Suprapubic skin (tissue), 4 donors: Measurements from ENCODE around the gene PPIE. TPM values are rescaled to one million over a fixed set of nuclear protein-coding genes. Genes with fewer than 3 reads are reported as not detected.

Source experiments
- DNase-seq, 2 donors: peaks; one replicate each; pipeline ENCODE4 v3.0.0-alpha.2; 2019; ENCODE audit warnings: low spot score in 2 of 2
- H3K27ac ChIP-seq: fragments of 200-600 bp; sonication (generic); one replicate; pipeline ENCODE4 v1.5.1; 2019
- H3K27me3 ChIP-seq: fragments of 200-600 bp; sonication (generic); one replicate; pipeline ENCODE4 v1.5.1; 2019
- H3K36me3 ChIP-seq: fragments of 200-600 bp; sonication (generic); one replicate; pipeline ENCODE4 v1.5.1; 2019
- H3K4me1 ChIP-seq: fragments of 200-600 bp; sonication (generic); one replicate; pipeline ENCODE4 v1.5.1; 2019
- H3K4me3 ChIP-seq: fragments of 200-600 bp; sonication (generic); one replicate; pipeline ENCODE4 v1.5.1; 2019; ENCODE audit warnings: mild to moderate bottlenecking
- H3K9me3 ChIP-seq: fragments of 200-600 bp; sonication (generic); one replicate; pipeline ENCODE4 v1.5.1; 2019
- EP300 ChIP-seq: sonication (generic); formaldehyde crosslinking; IDR thresholded peaks from one replicate; pipeline ENCODE4 v1.6.1; 2017; ENCODE audit warnings: antibody characterized with exemption
- POLR2A ChIP-seq, 2 donors: fragments of 450-650 bp; IDR thresholded peaks; one replicate each; pipeline ENCODE4 v1.6.1; 2017; ENCODE audit warnings: antibody characterized with exemption in 2 of 2, mild to moderate bottlenecking in 2 of 2, moderate library complexity in 2 of 2
- POLR2AphosphoS5 ChIP-seq, 3 donors: sonication (generic); formaldehyde crosslinking; IDR thresholded peaks; one replicate each; pipeline ENCODE4 v1.6.1; 2017; ENCODE audit warnings: antibody characterized with exemption in 3 of 3
- WGBS: methylation state at CpG from one replicate; pipeline ENCODE4 v1.1.5; 2018; 5-methylcytosine and 5-hydroxymethylcytosine counted together
- total RNA-seq, 4 donors: library from RNA; depleted of rRNA; stranded (reverse); fragments of >200 nt; gene quantifications; one replicate each; pipeline ENCODE4 v1.1.0, GENCODE V29; 2016
- TF ChIP-seq, protein P1 (sequence below), 2 donors: fragments of 200-600 bp in 1 of 2; fragments of 450-650 bp in 1 of 2; sonication (generic) in 1 of 2; IDR thresholded peaks; one replicate each; pipeline ENCODE4 v1.5.1; 2016 to 2019; ENCODE audit warnings: antibody characterized with exemption in 2 of 2, mild to moderate bottlenecking in 1 of 2, moderate library complexity in 1 of 2

The PPIE gene
- total RNA-seq, 4 donors from 2014 or later, result 27.0 to 40.6 (median 28.5) TPM

DNA sequence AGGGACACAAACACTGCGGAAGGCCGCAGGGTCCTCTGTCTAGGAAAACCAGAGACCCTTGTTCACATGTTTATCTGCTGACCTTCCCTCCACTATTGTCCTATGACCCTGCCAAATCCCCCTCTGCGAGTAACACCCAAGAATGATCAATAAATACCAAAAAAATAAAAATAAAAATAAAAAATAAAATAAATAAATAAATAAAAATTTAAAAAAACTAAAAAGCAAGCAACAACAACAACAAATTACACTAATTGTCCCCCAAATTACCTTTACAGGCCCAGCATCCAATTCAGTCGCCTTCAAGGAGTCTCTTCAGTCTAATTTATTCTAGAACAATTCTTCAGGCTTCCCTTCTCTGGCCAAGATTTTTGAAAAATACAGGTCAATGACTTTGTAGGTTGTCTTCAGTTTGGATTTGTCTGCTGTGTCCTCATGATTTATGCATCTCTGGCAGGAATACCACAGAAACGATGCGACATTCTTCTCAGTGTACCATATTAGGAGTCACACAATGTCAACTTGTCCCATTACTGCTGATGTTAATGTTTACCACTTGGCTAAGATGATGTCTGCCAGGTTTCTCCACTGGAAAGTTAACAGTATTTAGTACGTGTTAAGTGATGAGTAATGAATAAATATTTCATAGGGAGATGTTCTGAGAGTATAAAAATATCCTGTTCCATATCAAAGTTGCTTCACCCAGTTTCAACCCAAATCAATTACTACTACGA is 70.3 kb downstream of the PPIE start:
- Histone ChIP-seq H3K4me1 (no peaks in the 10 kb centered on the region), H3K4me3 (no peak overlapping the region), H3K36me3 (no peaks in the 10 kb centered on the region), H3K9me3 (no peaks in the 10 kb centered on the region), H3K27ac (no peak overlapping the region), H3K27me3 (no peaks in the 10 kb centered on the region)
- TF ChIP-seq POLR2AphosphoS5 (IDR thresholded peaks at IDR 0.05) (no peak), EP300 (no peak), POLR2A (IDR thresholded peaks at IDR 0.05) (no peak)
- TF ChIP-seq, protein P1, sequence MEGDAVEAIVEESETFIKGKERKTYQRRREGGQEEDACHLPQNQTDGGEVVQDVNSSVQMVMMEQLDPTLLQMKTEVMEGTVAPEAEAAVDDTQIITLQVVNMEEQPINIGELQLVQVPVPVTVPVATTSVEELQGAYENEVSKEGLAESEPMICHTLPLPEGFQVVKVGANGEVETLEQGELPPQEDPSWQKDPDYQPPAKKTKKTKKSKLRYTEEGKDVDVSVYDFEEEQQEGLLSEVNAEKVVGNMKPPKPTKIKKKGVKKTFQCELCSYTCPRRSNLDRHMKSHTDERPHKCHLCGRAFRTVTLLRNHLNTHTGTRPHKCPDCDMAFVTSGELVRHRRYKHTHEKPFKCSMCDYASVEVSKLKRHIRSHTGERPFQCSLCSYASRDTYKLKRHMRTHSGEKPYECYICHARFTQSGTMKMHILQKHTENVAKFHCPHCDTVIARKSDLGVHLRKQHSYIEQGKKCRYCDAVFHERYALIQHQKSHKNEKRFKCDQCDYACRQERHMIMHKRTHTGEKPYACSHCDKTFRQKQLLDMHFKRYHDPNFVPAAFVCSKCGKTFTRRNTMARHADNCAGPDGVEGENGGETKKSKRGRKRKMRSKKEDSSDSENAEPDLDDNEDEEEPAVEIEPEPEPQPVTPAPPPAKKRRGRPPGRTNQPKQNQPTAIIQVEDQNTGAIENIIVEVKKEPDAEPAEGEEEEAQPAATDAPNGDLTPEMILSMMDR (IDR thresholded peaks at IDR 0.05), result no peak
- no peak for DNase-seq
- 72% methylated on average over 8 of the region's 8 CpGs for WGBS

DNA sequence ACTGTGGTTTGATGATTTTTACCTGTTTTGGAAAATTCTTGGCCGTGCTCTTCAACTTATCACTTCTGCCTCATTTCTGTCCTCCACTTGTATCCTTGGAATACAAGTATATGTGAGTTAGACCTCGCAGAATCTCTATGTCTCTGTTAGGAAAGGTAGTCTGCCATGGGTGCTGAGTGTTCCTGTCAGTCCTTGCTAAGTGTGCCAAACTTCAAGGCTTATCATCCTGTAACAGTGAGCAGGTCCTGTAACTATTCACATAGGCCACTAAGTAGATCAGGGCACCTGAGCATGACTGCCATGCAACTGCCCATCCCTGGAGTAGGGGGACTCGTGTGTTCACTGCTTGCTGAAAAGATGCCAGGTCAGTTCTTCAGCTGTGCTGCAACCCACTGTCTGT is 74.2 kb downstream of the PPIE start:
- TF ChIP-seq EP300, result no peak
- no peak for TF ChIP-seq POLR2A (IDR thresholded peaks at IDR 0.05)
- no peak for TF ChIP-seq POLR2AphosphoS5 (IDR thresholded peaks at IDR 0.05)
- TF ChIP-seq, protein P1 (IDR thresholded peaks at IDR 0.05), result no peak
- 93% methylated on average over 3 of the region's 3 CpGs for WGBS
- no peak overlapping the region for H3K27ac ChIP-seq
- H3K4me3 ChIP-seq, result no peak overlapping the region
- no peak for DNase-seq
- no peaks in the 10 kb centered on the region for H3K27me3 ChIP-seq
- H3K36me3 ChIP-seq, result no peaks in the 10 kb centered on the region
- H3K9me3 ChIP-seq, result no peaks in the 10 kb centered on the region
- H3K4me1 ChIP-seq, result peaks cover 12% of the 10 kb centered on the region

Other genes with a start within 250 kb of the PPIE start
- gene BMP8A, start 247.2 kb upstream of the PPIE start, total RNA-seq, result 1 to 10 TPM in 1 of 4 donors, under 1 TPM in 1, not detected in 2; 0.38 to 1.7 TPM
- gene PABPC4, start 162.1 kb upstream of the PPIE start, total RNA-seq, result 100 to 1,000 TPM; 133 to 187 (median 144) TPM
- 1 to 10 TPM; 1.3 to 3.0 (median 1.8) TPM for gene HEYL, start 99.2 kb upstream of the PPIE start, total RNA-seq
- gene NT5C1A, start 66.8 kb upstream of the PPIE start, total RNA-seq, result not detected
- gene HPCAL4, start 47.4 kb upstream of the PPIE start, total RNA-seq, result under 1 TPM in 1 of 4 donors, not detected in 3; 0.55 TPM
- 10 to 100 TPM in 1 of 4 donors, 1 to 10 TPM in 1, under 1 TPM in 2; 0.45 to 10.1 (median 1.6) TPM for gene OXCT2, start 32.5 kb downstream of the PPIE start, total RNA-seq
- 1 to 10 TPM in 3 of 4 donors, under 1 TPM in 1; 0.83 to 3.5 (median 2.1) TPM for gene BMP8B, start 50.0 kb downstream of the PPIE start, total RNA-seq
- gene TRIT1, start 144.6 kb downstream of the PPIE start, total RNA-seq, result 10 to 100 TPM; 14.1 to 50.7 (median 31.2) TPM
- gene MYCL, start 163.0 kb downstream of the PPIE start, total RNA-seq, result 100 to 1,000 TPM in 2 of 4 donors, 10 to 100 TPM in 2; 62.7 to 131 (median 95.1) TPM
- 100 to 1,000 TPM; 169 to 416 (median 303) TPM for gene MFSD2A, start 216.3 kb downstream of the PPIE start, total RNA-seq